ENCODE data around the gene ANTXR2. TPM values are rescaled to one million over a fixed set of nuclear protein-coding genes. Genes with fewer than 3 reads are reported as not detected.

The ANTXR2 gene
- total and polyA plus RNA-seq, 2 donors (not counting 1 experiment from before 2014, with no cell fraction given) = 85.3 to 135 TPM

- Histone ChIP-seq H3K36me3 (ENCODE audit: control insufficient read depth, insufficient read depth, low read length) (peaks cover 2% of the 10 kb centered on the region), H4K20me1 (ENCODE audit: control insufficient read depth, extremely low read depth, insufficient read depth, low read length) (no peaks in the 10 kb centered on the region), H3K4me1 (ENCODE audit: control insufficient read depth, extremely low read depth, insufficient read depth, low read length) (peaks cover 14% of the 10 kb centered on the region), H2AFZ (ENCODE audit: low read length) (no peak overlapping the region), H3K9me3 (ENCODE audit: control insufficient read depth, insufficient read depth, low read depth, low read length) (no peaks in the 10 kb centered on the region), H3K79me2 (ENCODE audit: control insufficient read depth, insufficient read depth, low read length) (peaks cover 6% of the 10 kb centered on the region), H3K27me3 (ENCODE audit: control insufficient read depth, insufficient read depth, low read length) (no peaks in the 10 kb centered on the region), H3K9ac (ENCODE audit: insufficient read depth, low read length) (no peak overlapping the region), H3K4me3 (replicated peaks in 1 of 4; ENCODE audit: control extremely low read depth in 1 of 4, insufficient read depth in 1 of 4, low read depth in 3 of 4, low read length in 4 of 4) (no peak overlapping the region), H3K27ac (ENCODE audit: insufficient read depth, low read length) (peak overlapping the region; percentile 71), H3K4me2 (ENCODE audit: extremely low read depth, insufficient read depth, low read length) (peak overlapping the region; percentile 38)
- DNase-seq (ENCODE audit: low read depth in 2 of 2) = peak; percentile 82 to 95
- TF ChIP-seq CTCF (conservative IDR thresholded peaks at IDR 0.05 in 1 of 2, IDR thresholded peaks at IDR 0.05 in 1 of 2; ENCODE audit: low read depth in 1 of 2, low read length in 2 of 2) (no peak), EZH2 (IDR thresholded peaks at IDR 0.05; ENCODE audit: low read length, missing control alignments) (no peak)
These were observed 55.7 kb downstream of the ANTXR2 start for GRCh38 chr4:80017125-80017854.

DNA sequence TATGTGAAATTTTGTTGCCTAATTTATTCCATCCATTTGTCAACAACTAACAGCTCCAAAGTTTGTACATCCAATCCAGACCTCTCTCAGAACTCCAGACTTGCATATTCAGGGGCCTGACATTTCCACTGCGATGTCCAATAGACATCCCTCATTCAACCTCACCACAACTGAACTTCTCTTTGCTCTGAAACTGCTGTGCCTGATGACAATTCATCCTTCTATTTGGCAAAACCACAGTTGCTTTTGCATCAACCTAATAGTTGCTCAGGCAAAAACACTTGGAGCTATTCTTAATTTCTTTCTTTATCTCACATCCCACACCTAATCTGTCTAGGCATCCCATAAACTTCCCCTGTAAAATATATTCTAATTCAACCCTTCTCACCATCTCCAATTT, 56.5 kb downstream of the ANTXR2 start:
- H3K4me2 ChIP-seq (ENCODE audit: extremely low read depth, insufficient read depth, low read length) = peak overlapping the region; percentile 1
- H3K9me3 ChIP-seq (ENCODE audit: control insufficient read depth, insufficient read depth, low read depth, low read length) = no peaks in the 10 kb centered on the region
- H2AFZ ChIP-seq (ENCODE audit: low read length) = no peak overlapping the region
- TF ChIP-seq EZH2 (IDR thresholded peaks at IDR 0.05; ENCODE audit: low read length, missing control alignments) (no peak), CTCF (conservative IDR thresholded peaks at IDR 0.05 in 1 of 2, IDR thresholded peaks at IDR 0.05 in 1 of 2; ENCODE audit: low read depth in 1 of 2, low read length in 2 of 2) (no peak)
- peaks cover 6% of the 10 kb centered on the region for H3K79me2 ChIP-seq (ENCODE audit: control insufficient read depth, insufficient read depth, low read length)
- peaks cover 14% of the 10 kb centered on the region for H3K4me1 ChIP-seq (ENCODE audit: control insufficient read depth, extremely low read depth, insufficient read depth, low read length)
- peak overlapping the region; percentile 71 for H3K27ac ChIP-seq (ENCODE audit: insufficient read depth, low read length)
- DNase-seq (ENCODE audit: low read depth in 2 of 2) = peak in 1 of 2 donors; percentile 72
- no peak overlapping the region for H3K4me3 ChIP-seq (replicated peaks in 1 of 4; ENCODE audit: control extremely low read depth in 1 of 4, insufficient read depth in 1 of 4, low read depth in 3 of 4, low read length in 4 of 4)
- H3K27me3 ChIP-seq (ENCODE audit: control insufficient read depth, insufficient read depth, low read length) = no peaks in the 10 kb centered on the region
- H4K20me1 ChIP-seq (ENCODE audit: control insufficient read depth, extremely low read depth, insufficient read depth, low read length) = no peaks in the 10 kb centered on the region
- no peak overlapping the region for H3K9ac ChIP-seq (ENCODE audit: insufficient read depth, low read length)
- peaks cover 2% of the 10 kb centered on the region for H3K36me3 ChIP-seq (ENCODE audit: control insufficient read depth, insufficient read depth, low read length)

DNA sequence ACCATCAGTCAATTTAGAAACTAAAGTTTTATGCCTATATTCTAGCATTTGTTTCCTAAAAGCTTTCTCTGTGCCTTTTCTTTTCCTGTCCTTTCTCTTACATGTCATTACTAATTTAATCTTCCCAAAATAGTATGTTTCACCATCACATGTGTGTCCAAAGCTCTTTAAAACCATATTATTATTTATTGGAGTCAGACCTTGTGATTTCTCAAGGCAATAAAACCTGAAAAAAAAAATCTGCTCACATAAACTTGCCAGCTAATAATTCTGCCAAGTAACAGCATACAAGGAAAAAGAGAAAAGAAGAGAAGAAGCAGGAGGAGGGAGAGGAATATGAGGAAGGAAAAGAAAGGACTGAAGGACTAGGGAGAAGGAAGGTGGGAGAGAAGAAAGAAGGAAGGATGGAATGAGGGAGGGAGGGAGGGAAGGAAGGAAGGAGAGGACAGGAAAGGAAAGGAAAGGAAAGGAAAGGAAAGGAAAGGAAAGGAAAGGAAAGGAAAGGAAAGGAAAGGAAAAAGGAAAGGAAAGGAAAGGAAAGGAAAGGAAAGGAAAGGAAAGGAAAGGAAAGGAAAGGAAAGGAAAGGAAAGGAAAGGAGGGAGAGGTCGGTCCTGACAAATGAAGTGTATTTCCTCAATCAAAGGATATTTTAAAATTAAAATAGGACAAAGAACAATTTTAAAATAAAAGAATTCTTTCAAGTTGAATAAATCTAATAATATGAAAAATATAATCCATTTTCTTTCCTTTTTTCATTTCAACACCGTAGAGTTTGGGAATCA, 57.4 kb downstream of the ANTXR2 start:
- H3K9me3 ChIP-seq (ENCODE audit: control insufficient read depth, insufficient read depth, low read depth, low read length) = no peaks in the 10 kb centered on the region
- no peak overlapping the region for H3K27ac ChIP-seq (ENCODE audit: insufficient read depth, low read length)
- no peak overlapping the region for H2AFZ ChIP-seq (ENCODE audit: low read length)
- peaks cover 2% of the 10 kb centered on the region for H3K36me3 ChIP-seq (ENCODE audit: control insufficient read depth, insufficient read depth, low read length)
- peaks cover 14% of the 10 kb centered on the region for H3K4me1 ChIP-seq (ENCODE audit: control insufficient read depth, extremely low read depth, insufficient read depth, low read length)
- peaks cover 6% of the 10 kb centered on the region for H3K79me2 ChIP-seq (ENCODE audit: control insufficient read depth, insufficient read depth, low read length)
- TF ChIP-seq CTCF (conservative IDR thresholded peaks at IDR 0.05 in 1 of 2, IDR thresholded peaks at IDR 0.05 in 1 of 2; ENCODE audit: low read depth in 1 of 2, low read length in 2 of 2) = no peak
- TF ChIP-seq EZH2 (IDR thresholded peaks at IDR 0.05; ENCODE audit: low read length, missing control alignments) = no peak
- no peak overlapping the region for H3K4me2 ChIP-seq (ENCODE audit: extremely low read depth, insufficient read depth, low read length)
- no peaks in the 10 kb centered on the region for H3K27me3 ChIP-seq (ENCODE audit: control insufficient read depth, insufficient read depth, low read length)
- no peak for DNase-seq (ENCODE audit: low read depth in 2 of 2)
- H3K4me3 ChIP-seq (replicated peaks in 1 of 4; ENCODE audit: control extremely low read depth in 1 of 4, insufficient read depth in 1 of 4, low read depth in 3 of 4, low read length in 4 of 4) = no peak overlapping the region
- H3K9ac ChIP-seq (ENCODE audit: insufficient read depth, low read length) = no peak overlapping the region
- no peaks in the 10 kb centered on the region for H4K20me1 ChIP-seq (ENCODE audit: control insufficient read depth, extremely low read depth, insufficient read depth, low read length)

All from fibroblast of lung (primary cell).